GM19324 (cell line): Measurements from ENCODE around the gene GON7.
"Not testable (repeated sequence)": the region's sequence is repeated elsewhere in the genome, so short reads cannot be mapped to it uniquely, and the experiment has no call there.

ENCODE experiments used
- ATAC-seq: cut with Tn5 transposase; IDR thresholded peaks from one replicate; pipeline ENCODE4 v1.9.1; 2021; ENCODE audit warnings: mild to moderate bottlenecking, moderate library complexity; ENCODE audit not compliant: unreplicated experiment, low FRiP score

GON7 gene

DNA sequence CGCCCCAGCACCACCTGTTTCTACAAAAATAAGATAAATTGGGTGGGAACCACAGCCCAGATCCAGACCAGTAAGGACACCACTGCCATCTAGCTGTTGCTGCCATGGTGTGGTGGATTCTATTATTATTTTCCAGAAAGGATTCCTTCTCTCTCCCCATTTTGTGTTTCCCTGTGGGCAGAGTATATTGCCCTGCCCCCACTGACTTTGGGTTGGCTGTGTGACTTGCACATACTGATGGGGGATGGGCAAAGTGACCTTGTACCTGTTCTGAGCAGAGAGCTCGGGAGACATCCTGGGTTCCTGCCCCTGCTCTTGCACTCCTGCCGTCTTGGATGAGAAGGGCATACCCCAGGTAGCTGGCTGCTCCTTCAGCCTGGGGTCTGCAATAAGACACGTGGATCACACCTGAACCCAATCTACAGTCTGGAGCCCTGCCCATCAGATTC is 46.5 kb downstream of the GON7 start:
- no peak for ATAC-seq

DNA sequence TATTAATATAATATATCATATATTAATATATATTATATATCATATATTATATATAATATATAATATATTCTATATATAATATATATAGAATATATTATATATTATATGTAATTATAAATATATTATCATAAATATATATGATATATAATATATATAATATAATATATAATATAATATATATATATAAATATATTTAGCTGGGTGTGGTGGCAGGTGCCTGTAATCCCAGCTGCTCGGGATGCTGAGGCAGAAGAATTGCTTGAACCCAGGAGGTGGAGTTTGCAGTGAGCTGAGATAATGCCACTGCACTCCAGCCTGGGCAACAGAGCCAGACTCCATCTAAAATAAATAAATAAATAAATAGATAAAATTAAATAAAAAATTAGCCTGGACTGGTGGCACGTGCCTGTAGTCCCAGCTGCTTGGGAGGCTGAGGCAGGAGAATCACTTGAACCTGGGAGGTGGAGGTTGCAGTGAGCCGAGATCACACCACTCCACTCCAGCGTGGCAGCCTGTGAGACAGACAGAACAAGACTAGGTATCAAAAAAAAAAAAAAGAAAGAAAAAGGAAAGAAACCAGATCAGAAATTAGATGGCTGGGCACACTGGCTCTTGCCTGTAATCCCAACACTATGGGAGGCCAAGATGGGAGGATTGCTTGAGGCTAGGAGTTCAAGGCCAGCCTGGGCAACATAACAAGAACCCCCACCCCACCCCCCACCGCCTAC is 47.1 kb downstream of the GON7 start:
- ATAC-seq: not testable (repeated sequence)

DNA sequence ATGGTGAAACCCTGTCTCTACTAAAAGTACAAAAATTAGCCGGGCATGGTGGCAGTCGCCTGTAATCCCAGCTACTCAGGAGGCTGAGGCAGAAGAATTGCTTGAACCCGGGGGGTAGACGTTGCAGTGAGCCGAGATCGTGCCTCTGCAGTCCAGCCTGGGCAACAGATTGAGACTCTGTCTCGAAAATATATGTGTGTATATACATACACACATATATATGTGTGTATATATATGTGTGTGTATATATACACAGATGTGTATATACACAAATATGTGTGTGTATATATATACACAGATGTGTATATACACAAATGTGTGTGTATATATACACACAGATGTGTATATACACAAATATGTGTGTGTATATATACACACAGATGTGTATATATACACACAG is 48.5 kb downstream of the GON7 start:
- not testable (repeated sequence) for ATAC-seq

DNA sequence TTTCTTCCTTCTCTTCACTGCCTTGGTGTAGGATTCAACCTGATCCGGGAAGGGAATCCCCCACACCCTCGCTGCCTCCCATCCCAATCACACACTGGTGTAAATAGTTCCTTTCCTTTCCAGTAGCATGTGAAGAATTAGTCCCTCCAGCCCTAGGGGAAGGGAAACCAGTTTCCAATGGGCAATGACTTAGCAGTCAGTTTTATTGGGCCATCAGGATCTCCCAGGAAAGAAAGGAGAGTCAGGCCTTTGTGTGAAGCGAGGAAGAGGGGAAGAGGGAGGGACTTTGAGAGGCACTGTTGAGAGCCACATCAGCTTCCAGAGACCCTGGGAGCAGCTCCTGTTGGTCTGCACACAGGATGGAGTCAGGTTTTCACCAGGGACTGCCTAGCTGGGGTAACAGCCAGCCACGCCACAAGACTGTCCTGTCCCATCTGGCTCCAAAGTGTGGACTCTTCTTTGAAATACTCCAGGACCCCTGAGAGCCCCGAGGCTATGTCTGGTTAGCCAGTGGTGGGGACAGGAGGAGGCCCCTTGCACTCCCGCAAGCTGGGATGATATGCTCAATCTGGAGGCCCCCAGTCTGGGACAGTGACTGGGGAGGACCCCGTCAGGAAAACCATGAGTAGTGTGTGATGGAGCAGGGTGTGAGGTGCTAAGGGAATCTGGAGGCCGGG is 50.0 kb downstream of the GON7 start:
- no peak for ATAC-seq

DNA sequence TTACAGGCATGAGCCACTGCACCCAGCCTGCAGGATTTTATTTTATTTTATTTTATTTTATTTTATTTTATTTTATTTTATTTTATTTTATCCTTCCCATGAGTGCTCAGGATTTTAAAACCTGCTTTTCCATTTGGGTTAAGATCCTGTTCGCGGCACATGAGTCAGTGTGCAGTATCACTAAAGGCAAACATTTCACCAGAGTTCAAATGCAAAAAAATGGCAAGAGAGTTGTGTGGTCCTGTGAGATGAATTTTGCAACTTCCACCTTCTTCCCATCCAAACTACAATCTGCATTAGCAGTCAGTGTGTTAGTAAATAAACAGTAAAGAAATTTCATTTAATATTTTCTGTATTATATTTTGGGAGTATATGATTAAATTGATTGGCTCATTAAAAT is 51.2 kb downstream of the GON7 start:
- no peak for ATAC-seq

DNA sequence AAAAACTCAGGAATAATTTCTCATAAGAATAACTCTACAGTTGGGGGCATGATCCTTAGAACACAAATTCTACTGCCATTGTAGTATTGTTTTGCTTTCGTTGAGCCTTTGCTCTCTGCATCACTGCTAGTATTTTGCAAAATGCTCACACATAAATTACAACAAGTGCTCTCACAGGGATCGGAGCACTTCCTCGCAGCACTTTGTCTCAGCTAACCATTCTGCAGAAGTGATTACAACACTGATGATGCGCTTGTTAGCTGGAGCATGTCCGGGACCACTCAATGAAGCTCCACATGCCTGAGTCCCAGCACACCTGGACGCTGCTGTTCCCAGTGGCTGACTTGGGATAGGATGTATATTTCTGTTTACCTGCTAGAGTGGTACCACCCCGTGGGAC is 53.7 kb downstream of the GON7 start:
- no peak for ATAC-seq
